HG03378 (cell line): ENCODE measurements around the gene KLHL8.
"Not testable (repeated sequence)": the region's sequence is repeated elsewhere in the genome, so short reads cannot be mapped to it uniquely, and the experiment has no call there.

Experiments
- ATAC-seq: cut with Tn5 transposase; IDR thresholded peaks from one replicate; pipeline ENCODE4 v1.9.1; 2021; ENCODE audit warnings: mild to moderate bottlenecking, moderate library complexity; ENCODE audit not compliant: unreplicated experiment

Gene KLHL8

DNA sequence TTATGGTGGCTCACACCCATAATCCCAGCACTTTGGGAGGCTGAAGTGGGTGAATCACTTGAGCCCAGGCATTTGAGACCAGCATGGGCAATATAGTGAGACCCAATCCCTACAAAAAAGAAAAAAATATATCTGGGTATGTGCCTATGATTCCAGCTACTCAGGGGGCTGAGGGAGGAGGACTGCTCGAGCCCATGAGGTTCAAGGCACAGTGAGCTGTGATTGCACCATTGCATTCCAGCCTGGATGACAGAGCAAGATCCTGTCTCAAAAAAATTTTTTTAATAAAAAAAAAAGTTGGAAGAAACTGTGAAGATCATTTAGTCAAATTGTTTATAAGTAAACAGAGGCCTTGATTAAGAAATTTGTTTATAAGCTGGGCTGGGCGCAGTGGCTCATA, 39.7 kb downstream of the KLHL8 start:
- ATAC-seq: no peak

DNA sequence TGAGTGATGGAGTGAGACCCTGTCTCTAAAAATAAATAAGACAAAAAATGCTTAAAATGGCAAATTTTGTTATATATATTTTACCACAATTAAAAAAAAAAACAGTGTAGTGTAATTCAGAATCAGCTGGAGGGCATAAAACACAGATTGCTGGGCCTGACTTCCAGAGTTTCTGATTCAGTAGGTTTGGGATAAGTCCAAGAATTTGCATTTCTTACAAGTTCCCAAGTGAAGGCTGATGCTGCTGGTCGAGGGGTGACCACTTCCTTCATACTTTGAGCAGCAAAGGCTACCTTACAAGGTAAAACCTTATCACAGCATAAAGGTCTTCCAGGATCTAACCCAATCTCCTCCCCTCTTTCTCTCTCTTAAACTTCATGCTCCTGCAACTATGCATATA, 40.7 kb downstream of the KLHL8 start:
- ATAC-seq: no peak

DNA sequence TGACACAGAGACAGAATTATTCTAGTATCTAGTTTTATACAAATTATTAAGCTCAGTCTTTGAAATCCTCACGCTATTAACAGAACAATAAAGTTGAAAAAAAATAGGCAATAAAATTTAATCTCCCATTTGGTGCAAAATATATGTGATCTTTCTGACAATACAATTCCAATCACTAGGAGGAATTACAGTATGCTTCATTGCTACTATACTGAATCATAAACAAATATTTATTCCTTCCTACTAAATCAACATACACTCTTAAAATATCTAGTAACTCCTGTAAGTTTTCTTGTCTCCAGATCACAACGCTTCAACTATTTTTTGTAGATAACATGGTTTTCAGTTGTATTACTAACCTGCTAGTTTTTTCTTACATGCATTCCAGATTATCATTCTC, 45.7 kb downstream of the KLHL8 start:
- no peak for ATAC-seq

DNA sequence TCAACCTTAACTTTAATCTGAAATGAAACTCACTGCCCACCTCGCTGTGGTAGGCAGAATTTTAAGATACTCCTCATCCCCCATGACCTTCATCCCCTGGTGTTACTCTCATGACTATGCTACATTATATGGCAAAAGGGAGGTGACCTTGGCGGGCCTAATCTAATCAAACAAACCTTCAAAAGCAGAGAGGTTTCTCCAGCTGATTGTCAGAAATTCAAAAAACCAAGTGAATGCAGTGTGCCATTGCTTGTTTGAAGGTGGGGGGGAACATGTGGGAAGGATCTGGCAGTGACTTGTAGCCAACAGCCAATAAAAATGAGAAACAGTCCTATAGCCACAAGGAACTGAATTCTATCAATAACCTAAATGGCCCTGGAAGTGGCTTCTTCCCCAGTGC, 48.5 kb downstream of the KLHL8 start:
- no peak for ATAC-seq

DNA sequence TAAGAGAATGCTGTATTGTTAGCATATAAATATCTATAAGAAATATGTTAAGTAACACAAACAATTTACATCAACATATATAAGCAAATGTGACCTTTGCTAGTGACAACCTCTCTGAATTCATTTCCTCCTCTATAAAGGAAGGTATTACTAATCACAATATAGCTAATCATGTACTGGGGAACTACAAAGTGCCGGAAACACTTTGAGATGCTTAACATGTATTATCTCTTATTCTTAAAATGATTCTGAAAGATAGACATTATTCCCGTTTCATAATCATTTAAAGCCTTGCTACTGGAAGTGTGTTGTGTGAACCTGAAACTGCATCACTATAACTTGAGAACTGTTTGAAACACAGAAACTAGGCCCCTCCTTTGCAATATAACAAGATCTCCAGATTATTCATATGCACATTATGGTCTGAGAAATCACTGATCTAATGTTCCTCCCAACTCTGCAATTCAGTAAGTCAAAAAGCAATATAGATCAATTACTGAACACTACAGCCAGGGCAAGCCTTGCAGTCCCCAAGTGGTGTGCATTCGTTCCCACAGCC, 54.0 kb downstream of the KLHL8 start:
- no peak for ATAC-seq

DNA sequence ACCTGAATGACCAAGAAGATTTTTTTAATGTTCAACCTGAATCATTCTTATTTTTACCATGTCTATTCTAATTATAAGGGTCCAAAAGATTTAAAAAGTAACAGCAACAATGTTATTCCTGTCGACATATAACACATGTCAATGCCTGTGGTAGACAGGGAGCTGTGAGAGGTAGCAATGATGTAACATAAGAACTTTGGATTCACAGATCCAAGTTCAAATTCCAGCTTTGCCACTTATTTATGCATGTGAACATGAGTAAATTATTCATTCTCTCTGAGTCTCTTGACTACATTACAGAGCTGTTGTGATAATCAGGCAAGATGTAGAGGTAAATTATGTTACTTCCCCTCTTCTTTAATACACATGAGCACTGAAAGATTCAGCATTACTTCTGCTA, 54.5 kb downstream of the KLHL8 start:
- no peak for ATAC-seq

DNA sequence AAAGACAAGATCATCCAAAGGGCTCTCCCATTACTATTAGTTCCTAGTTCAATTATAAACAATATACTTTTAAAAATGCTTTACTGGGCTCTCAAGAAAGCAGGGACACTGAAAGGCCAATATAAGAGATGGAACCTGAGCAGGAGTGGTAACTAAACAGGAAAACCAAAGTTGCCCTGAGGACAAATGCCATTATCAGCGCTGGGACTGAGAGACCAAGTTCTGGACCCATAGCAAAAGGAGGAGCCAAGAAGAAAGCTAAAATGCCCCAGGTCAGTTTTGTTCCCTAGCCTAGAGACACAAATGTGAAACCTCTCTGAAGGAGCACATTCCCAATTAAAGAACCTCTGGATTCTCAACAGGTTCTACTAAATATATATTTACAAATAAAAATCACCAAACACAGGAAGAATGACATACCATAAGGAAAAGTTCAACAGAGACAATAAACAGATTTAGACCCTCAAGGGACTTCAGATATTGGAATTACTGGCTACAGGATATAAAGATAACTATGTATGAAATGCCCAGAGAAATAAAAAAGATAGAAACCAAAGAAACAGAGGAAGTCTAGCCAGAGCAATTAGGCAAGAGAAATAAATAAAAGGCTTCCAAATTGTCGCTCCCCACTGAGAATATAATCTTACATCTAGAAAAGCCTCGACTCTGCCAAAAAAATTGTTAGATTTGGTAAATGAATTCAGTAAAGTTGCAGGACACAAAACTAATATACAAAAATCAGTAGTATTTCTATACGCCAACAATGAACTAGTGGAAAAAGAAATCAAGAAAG, 67.1 kb downstream of the KLHL8 start:
- no peak for ATAC-seq

DNA sequence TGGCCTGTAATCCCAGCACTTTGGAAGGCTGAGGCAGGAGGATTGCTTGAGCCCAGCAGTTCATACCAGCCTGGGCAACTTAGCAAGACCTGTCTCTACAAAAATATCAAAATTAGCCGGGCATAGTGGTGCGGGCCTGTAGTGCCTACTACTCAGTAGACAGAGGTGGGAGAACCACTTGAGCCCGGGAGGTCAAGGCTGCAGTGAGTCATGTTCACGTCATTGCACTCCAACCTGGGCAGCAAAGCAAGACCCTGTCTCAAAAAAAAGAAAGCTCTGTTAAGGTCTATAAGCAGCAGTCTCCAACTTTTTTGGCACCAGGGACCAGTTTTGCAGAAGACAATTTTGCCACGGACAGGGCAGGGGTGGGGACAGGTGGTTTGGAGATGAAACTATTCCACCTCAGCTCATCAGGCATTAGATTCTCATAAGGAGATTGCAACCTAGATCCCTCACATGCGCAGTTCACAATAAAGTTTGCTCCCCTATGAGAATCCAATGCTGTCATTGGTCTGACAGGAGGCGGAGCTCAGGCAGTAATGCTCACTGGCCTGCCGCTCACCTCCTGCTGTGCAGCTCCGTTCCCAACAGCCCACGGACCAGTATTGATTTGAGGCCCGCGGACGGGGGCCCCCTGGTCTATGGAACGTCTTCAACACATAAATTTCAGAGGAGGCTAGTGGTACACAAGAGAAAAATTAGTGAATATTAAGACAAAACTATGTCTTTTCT, 67.9 kb downstream of the KLHL8 start:
- ATAC-seq: no peak

DNA sequence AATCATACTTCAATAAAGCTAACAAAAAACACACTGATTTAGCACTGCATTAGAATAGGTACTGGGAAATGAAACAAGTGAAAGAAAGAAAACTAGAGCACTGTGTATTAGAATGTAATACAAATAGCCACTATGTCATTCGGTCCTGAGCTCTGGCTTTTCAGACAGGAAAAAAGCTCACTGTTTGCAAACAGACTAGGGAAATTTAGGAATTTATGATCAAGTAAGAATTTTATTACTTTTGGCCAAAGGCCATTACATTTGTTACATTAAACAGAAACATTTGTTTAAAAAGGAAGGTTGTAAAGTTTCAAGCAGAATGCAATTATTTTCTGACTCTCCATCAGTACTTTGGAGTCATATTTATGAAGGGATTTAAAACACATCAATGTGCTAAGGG, 68.7 kb downstream of the KLHL8 start:
- ATAC-seq: no peak

DNA sequence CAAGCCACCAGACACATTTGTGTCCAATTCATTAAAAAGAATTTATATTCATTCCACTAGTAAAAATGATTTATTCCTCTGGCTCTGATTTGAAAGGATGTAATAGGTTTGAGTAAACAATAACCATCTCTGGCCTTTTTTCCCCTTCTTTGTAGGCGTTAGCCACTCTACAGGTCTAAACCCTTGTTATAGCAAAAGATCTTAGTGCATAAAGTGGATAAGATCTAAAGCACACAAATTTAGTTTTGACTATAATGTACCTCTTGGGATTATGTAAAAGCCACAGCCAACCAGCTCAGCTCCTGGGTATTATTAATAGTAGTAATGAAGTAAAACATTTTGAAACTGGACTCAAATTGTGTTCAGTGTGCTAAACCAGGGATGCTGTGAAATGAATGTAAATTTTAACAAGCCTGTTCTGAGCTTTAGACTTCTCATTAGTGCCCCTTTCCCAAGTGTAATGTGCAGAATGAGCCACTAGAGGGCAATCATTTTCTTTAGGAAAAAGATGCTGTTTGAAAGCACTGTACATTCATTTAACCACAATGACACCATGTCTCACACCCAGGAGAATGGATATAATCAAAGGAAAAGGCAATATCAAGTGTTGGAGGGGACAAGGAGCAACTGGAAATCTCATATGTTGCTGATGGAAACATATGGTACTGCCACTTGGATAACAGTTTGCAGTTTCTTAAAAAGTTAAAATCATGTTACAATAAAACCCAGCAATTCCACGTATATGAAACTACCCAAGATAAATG, 69.7 kb downstream of the KLHL8 start:
- peak; percentile 76 for ATAC-seq

DNA sequence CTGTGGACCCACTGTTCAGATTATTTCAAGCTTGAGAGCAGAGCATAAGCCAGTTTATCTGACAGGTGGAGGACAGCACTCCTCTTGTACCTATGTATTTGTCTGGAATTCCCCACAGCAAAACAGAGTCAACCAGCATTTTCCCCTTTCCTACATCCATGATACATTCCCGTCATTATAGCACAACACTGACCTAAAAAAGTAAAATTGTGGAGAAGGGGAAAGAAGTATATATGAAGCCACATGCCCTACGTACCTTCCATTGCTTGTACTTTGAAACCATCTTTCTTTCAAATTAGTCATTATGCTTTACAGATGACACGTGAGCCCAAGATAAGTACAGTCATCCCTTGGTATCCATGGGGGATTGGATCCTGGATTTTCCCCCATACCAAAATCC, 73.3 kb downstream of the KLHL8 start:
- ATAC-seq: no peak

DNA sequence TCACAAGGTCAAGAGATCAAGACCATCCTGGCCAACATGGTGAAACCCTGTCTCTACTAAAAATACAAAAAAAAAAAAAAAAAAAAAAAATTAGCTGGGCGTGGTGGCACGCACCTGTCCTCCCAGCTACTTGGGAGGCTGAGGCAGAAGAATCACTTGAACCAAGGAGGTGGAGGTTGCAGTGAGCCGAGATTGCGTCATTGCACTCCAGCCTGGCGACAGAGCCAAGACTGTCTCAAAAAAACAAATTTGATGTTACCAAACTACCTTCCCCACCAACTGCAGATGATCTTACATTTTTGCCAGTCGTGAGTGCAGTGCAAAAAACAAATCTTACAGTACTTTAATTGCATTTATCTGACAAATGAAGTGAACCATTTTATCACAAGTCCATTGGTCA, 74.5 kb downstream of the KLHL8 start:
- not testable (repeated sequence) for ATAC-seq

DNA sequence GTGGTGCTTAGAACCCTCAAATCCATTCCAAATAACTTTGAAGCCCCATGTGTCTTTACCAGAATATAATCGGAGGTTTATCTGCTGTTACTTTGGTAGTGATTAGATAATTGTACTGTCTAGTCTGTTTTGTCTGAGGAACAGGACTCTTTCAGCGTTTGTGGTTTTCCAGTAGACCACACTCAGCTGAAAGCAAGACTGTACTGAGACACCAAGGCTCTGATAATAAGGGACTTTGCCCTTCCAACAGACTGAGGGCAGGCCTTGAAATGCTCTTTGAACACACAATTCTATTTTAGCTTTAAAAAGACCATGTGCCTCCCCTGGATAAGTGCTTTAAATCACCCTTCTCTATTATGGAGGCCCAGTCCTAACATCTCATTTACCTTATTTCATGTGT, 76.1 kb downstream of the KLHL8 start:
- ATAC-seq: no peak

DNA sequence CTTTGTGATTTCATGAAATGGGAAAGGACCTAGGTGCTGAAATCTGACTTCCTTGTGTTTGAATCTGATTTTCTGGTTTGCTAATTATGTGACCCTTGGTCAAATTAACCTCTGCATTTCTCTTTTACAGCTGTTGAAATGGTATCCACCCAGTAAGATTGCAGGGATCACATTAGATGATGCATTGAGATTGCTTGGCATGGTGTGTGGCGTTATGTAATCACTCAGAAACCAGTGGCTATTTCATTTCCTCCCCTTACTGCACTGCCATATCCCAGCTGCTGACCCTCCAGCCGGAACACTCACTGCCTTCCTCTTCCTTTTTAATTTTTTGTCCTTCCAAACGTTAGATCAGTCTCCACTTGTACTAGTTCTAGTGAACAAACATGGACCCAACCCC, 79.0 kb downstream of the KLHL8 start:
- ATAC-seq: no peak

DNA sequence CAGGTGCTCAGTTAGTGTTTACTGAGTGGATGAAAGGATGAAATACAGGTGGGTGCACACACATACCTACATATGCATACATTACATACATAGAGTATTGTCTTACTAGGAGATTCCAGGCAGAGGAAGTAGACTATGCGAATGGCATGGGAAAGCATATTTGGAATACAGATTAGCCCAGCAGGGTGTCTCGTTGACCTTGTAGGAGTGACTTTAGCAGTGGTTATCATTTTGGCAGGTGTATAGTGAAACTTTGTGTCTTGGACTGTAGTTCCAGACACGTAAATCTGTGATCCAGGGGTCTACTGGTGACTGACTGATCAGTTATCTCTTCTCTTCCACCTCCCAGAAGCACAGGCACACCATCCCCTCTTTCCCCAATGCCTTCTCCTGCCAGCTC, 86.3 kb downstream of the KLHL8 start:
- no peak for ATAC-seq

DNA sequence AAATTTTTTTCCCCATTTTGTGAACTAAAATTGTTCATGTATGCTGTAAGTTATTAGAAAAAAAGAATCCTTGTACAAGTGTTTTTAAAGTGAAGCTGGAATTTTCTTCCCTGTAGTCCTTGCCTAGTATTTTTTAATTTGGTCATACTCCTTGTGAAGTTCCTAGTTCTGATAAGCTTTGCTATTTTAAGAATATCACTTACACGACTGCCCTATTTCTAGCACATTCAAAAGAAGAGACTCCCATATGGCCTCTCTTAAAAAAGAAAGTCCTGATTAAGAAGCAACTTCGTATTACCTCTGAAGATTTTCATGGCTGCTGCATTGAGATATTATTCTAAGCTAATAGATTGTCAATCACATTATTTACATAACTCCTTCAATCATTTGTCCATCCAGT, 87.2 kb downstream of the KLHL8 start:
- ATAC-seq: no peak

DNA sequence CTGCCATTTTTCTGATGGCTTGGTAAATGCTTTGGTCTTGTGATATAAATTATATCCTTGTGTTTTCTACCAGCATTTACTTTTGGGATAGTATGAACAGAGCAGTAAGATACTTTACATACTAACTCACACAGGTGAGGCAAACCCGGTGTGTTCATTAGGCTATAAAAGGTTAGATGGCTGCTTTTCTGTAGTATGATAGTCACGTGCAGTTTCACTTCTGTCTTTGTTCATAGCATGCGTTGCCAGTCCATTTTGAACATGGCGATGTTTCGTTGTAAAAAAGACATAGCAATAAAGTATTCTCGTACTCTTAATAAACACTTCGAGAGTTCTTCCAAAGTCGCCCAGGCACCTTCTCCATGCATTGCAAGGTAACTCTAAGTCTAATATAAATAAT, 88.4 kb downstream of the KLHL8 start:
- no peak for ATAC-seq

DNA sequence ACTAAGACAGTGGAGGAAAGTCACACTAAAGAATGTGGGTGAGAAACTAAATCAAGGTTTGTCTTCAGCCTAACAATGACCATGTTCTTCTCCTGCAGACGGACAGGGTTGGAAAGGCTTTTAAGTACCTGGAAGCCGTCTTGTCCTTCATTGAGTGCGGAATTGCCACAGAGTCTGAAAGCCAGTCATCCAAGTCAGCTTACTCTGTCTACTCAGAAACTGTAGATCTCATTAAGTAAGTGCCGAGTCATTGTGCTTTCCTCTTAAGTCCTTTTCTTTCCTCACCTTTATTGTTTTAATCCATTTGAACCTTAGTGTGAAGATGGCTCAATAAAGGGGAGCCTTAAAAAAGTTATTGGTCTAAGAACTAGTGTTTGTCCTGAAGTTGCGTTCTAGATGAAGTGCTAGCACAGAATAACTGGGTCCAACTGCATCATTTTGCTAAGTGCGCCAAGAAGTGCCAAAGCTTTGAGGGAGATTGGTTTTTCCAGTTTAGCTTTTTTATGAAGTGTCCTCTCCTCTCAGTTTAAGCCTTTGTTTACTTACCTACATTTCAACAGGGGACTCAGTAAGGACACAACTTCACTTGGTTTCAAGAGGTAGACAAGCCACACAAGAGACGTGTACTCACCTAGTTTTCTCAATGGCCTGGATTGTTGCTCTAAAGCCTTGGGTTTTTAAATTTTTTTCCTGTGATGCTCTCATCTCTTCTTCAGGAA, 89.3 kb downstream of the KLHL8 start:
- no peak for ATAC-seq

DNA sequence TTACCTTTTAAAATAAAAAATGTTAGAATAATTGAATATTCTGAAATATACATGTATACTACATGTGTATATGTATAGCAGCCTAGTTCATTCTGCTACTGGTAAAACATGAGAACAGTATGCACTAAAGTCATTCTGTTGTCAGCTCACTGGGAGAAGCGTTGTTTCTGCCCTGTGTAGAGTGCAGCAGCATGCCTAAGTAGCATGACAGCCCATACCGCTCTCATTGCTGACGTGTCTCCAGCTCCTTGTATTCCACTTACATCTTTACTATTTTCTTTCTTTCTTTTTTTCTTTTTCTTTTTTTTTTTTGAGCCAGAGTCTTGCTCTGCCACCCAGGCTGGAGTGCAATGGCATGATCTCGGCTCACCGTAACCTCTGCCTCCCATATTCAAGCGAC, 90.7 kb downstream of the KLHL8 start:
- ATAC-seq: no peak

DNA sequence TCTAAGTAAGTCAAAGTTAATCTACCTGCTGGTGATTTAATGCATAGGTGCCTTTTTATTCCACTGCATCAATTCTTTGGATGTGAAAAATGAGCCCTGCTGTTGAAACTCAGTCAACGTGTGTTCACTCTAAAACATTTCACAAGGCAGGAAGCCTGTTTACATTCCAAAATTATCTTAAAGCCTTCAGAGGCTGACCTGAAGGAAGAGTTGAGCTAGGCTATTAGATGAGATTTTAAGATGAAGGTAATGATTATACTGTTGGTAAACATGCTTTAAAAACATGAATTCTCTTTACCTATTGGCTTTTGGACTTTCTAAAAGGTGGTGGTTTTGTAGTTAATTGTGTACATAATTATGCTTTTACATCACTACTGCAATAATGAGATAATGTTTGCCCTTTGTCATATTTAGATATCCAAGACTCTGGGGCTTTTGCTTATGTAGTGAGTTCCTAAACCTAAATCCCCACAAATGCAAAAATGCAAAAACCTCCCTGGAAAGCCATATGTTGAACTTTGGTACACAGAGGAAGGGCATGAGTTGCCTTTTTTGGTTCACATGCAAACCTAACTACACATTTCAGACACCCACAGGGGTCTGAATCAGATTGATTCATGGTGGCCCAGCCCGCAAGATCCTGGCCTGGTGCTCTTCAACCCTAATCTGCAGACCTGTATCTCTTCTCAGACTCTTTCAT, 92.3 kb downstream of the KLHL8 start:
- no peak for ATAC-seq
